ENCODE results near the gene PCYT1B.

The PCYT1B gene

DNA sequence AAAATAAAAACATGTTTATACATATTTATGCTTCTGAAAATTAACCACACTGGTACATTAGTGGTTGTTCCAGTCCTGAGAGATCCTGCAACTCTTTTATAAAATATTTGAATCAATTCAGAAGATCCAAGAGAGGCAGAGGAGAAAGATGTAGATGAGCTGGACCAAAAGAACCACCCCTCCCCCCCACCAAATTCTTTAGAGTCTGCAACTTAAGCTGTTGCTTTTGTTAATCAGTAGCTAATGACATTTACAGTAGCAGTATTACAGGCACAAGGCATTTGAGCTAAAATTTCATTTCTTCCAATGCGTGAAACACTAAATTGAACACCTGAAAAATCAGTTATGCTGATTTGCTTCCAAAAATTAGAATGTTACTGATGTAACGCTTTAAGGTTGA is 120.5 kb downstream of the PCYT1B start:
- no peak for DNase-seq (ENCODE audit: low spot score)

DNA sequence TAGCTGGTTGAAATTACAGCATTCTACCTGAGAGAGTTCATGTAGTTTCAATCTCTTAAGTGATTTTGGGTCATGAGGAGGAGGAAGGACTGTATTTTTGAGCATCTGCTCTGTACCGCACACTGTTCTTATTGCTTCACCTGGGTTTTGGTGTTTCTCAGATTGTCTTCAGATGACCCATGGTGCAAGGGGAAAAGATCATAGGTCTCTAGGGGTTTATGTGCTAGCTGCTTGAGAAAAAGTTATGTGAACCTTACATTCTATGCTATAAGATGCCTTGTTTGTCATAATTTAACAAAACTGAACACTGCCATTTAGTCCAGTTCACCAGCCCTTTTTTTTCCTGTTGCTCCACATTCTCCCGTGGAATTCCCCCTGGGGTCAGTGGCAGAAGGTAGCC is 121.7 kb downstream of the PCYT1B start:
- no peak for DNase-seq (ENCODE audit: low spot score)

DNA sequence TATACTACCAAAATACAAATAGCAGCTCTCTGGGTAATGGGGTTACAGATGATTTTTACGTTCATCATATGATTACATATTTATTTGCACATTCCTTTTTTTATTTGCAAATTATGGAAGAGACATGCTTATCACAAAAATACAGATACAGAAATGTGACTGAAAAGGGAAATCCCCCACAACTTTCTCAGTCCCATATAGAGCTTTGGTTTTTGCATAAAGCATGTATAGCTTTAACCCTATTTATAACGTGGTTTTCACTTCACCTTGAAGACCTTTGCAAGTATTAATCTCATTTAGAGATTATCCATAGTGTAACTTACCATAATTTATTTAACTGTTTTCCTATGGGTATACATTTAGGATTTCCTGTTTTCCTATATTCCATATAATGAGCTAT is 126.7 kb downstream of the PCYT1B start:
- no peak for DNase-seq (ENCODE audit: low spot score)

DNA sequence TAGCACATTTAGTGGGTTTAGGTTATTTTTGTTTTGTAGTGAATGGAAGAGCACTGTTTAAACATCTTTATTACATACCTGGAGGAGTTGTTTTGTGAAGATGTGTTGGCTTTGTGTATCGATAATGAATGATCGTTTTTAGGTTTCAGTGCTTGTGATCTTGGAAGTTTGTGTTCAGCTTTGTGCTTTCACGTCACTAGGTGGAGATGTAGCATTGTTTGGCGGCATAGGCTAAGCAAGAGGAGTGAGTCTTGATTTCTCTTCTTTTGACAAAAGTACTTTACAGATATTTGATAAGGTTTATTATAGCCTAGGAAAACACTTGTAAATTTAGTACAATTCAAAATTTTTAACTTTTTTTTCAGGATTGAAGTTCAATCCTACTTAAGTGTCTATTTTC is 131.7 kb downstream of the PCYT1B start:
- no peak for DNase-seq (ENCODE audit: low spot score)

DNA sequence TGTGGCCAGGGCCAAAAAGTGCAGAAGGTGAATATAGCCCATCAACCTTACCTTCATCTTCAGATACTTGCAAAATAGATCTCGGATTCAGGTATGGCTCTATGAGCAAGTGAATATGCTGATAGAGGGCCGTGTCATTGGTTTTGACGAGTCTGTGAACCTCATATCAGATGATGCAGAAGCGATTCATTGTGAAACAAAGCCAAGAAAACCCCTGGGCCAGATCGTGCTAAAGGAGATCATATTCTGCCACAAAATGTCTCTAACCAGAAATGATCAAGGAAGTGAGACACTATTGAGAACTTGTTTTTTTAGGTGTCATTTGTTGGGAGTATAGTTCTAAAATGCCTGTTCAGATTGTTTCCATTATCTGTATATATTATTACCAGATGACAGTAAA is 133.7 kb downstream of the PCYT1B start:
- DNase-seq (ENCODE audit: low spot score) = no peak

DNA sequence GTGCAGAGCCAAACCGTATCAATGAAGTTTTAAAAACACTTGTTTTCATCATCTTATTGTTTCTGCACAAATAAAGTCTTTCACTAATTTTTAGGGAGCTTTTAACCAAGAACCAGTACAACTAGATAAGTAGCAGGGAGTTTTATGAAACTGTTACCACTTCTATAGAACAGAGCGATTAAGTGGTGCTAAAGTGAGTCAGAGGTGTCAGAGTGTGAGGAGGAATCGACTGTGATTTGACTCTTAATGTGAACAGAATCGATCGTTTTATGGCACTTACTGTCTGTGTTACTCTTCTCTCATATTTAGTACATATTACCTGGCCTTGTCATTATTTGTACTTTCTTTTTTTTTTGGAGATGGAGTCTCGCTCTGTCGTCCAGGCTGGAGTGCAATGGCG is 138.8 kb downstream of the PCYT1B start:
- no peak for DNase-seq (ENCODE audit: low spot score)
